ENCODE measurements around the gene PPIL1. TPM values are rescaled to one million over a fixed set of nuclear protein-coding genes. Genes with fewer than 3 reads are reported as not detected.

Gene PPIL1
- total and polyA plus RNA-seq, 2 of the 13 experiments (the other 11 are each of a cell fraction or from before 2014, with no cell fraction given), result 74.2 to 144 TPM

GRCh38 chr6:36885461-36886401 lies 11.1 kb upstream of the PPIL1 start, which contains the start of gene C6orf89 (continued):
- TF ChIP-seq PBX2 (CRISPR knock-in tag; IDR thresholded peaks at IDR 0.05), result no peak
- TF ChIP-seq ZNF460 (CRISPR knock-in tag; IDR thresholded peaks at IDR 0.05; ENCODE audit: borderline replicate concordance), result peak; percentile 81
- no peak for TF ChIP-seq CENPBD1 (CRISPR knock-in tag; IDR thresholded peaks at IDR 0.05; ENCODE audit: borderline replicate concordance, low read depth)
- TF ChIP-seq ZNF362 (CRISPR knock-in tag; IDR thresholded peaks at IDR 0.05; ENCODE audit: borderline replicate concordance), result 0 out of 2 replicates have a peak, but pooled peaks have one; percentile 63
- TF ChIP-seq ZBTB37 (CRISPR knock-in tag; IDR thresholded peaks at IDR 0.05), result no peak
- no peak for TF ChIP-seq ATRX (CRISPR knock-in tag; IDR thresholded peaks at IDR 0.05; ENCODE audit: borderline replicate concordance)
- no peak for TF ChIP-seq HNF4G (IDR thresholded peaks at IDR 0.05; ENCODE audit: borderline replicate concordance, low read depth, low read length)
- no peak for TF ChIP-seq HNF4G (CRISPR knock-in tag; IDR thresholded peaks at IDR 0.05; ENCODE audit: borderline replicate concordance, low read depth)
- peak; percentile 96 for TF ChIP-seq ZSCAN9 (CRISPR knock-in tag; IDR thresholded peaks at IDR 0.05; ENCODE audit: borderline replicate concordance)
- peak; percentile 13; the same call in 1 of the 2 replicates for TF ChIP-seq LCORL (IDR thresholded peaks at IDR 0.05)
- peak; percentile 94 for TF ChIP-seq LCORL (CRISPR knock-in tag; IDR thresholded peaks at IDR 0.05)
- no peak for TF ChIP-seq ZNF549 (CRISPR knock-in tag; IDR thresholded peaks at IDR 0.05)
- TF ChIP-seq ZNF720 (CRISPR knock-in tag; IDR thresholded peaks at IDR 0.05), result no peak
- peak; percentile 73; the same call in 1 of the 2 replicates for TF ChIP-seq ZNF891 (CRISPR knock-in tag; IDR thresholded peaks at IDR 0.05)
- TF ChIP-seq NFYB (CRISPR knock-in tag; IDR thresholded peaks at IDR 0.05), result peak; percentile 50; the same call in 1 of the 2 replicates
- TF ChIP-seq ZNF501 (CRISPR knock-in tag; IDR thresholded peaks at IDR 0.05), result peak; percentile 98
- peak; percentile 95 for TF ChIP-seq GATAD1 (CRISPR knock-in tag; IDR thresholded peaks at IDR 0.05)
- peak; percentile 92 for TF ChIP-seq GABPA (IDR thresholded peaks at IDR 0.05; ENCODE audit: low read depth, low read length)
- TF ChIP-seq GABPA (CRISPR knock-in tag; IDR thresholded peaks at IDR 0.05; ENCODE audit: low read depth), result peak; percentile 97
- peak; percentile 87 for TF ChIP-seq ZNF614 (CRISPR knock-in tag; IDR thresholded peaks at IDR 0.05; ENCODE audit: borderline replicate concordance)
- peak; percentile 97 for TF ChIP-seq MXI1 (IDR thresholded peaks at IDR 0.05; ENCODE audit: borderline replicate concordance, low read depth, low read length)
- peak; percentile 74; the same call in 1 of the 2 replicates for TF ChIP-seq HBP1 (CRISPR knock-in tag; IDR thresholded peaks at IDR 0.05; ENCODE audit: low read depth)

All from HepG2 (cell line).